ENCODE results near the gene GBP1. TPM values are rescaled to one million over a fixed set of nuclear protein-coding genes. Genes with fewer than 3 reads are reported as not detected.
"Not testable (repeated sequence)": the region's sequence is repeated elsewhere in the genome, so short reads cannot be mapped to it uniquely, and the experiment has no call there.

The GBP1 gene
- total and polyA plus RNA-seq, 2 donors (not counting 1 experiment from before 2014, with no cell fraction given): 45.6 to 74.2 TPM

- Histone ChIP-seq H3K4me3 (replicated peaks in 1 of 4; ENCODE audit: control extremely low read depth in 1 of 4, insufficient read depth in 1 of 4, low read depth in 3 of 4, low read length in 4 of 4) (no peak overlapping the region), H2AFZ (ENCODE audit: low read length) (no peak overlapping the region), H3K27me3 (ENCODE audit: control insufficient read depth, insufficient read depth, low read length) (no peaks in the 10 kb centered on the region), H3K27ac (ENCODE audit: insufficient read depth, low read length) (no peak overlapping the region), H3K36me3 (ENCODE audit: control insufficient read depth, insufficient read depth, low read length) (no peaks in the 10 kb centered on the region), H3K9me3 (ENCODE audit: control insufficient read depth, insufficient read depth, low read depth, low read length) (no peaks in the 10 kb centered on the region), H3K9ac (ENCODE audit: insufficient read depth, low read length) (no peak overlapping the region), H3K79me2 (ENCODE audit: control insufficient read depth, insufficient read depth, low read length) (no peaks in the 10 kb centered on the region), H3K4me2 (ENCODE audit: extremely low read depth, insufficient read depth, low read length) (no peak overlapping the region), H4K20me1 (ENCODE audit: control insufficient read depth, extremely low read depth, insufficient read depth, low read length) (no peaks in the 10 kb centered on the region), H3K4me1 (ENCODE audit: control insufficient read depth, extremely low read depth, insufficient read depth, low read length) (no peaks in the 10 kb centered on the region)
- TF ChIP-seq, protein P1, sequence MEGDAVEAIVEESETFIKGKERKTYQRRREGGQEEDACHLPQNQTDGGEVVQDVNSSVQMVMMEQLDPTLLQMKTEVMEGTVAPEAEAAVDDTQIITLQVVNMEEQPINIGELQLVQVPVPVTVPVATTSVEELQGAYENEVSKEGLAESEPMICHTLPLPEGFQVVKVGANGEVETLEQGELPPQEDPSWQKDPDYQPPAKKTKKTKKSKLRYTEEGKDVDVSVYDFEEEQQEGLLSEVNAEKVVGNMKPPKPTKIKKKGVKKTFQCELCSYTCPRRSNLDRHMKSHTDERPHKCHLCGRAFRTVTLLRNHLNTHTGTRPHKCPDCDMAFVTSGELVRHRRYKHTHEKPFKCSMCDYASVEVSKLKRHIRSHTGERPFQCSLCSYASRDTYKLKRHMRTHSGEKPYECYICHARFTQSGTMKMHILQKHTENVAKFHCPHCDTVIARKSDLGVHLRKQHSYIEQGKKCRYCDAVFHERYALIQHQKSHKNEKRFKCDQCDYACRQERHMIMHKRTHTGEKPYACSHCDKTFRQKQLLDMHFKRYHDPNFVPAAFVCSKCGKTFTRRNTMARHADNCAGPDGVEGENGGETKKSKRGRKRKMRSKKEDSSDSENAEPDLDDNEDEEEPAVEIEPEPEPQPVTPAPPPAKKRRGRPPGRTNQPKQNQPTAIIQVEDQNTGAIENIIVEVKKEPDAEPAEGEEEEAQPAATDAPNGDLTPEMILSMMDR (conservative IDR thresholded peaks at IDR 0.05 in 1 of 2, IDR thresholded peaks at IDR 0.05 in 1 of 2; ENCODE audit: low read depth in 1 of 2, low read length in 2 of 2): no peak
- TF ChIP-seq EZH2 (IDR thresholded peaks at IDR 0.05; ENCODE audit: low read length, missing control alignments): no peak
- DNase-seq (ENCODE audit: low read depth in 2 of 2): no peak
Measured at GRCh38 chr1:89035080-89035479, 29.9 kb downstream of the GBP1 start.

DNA sequence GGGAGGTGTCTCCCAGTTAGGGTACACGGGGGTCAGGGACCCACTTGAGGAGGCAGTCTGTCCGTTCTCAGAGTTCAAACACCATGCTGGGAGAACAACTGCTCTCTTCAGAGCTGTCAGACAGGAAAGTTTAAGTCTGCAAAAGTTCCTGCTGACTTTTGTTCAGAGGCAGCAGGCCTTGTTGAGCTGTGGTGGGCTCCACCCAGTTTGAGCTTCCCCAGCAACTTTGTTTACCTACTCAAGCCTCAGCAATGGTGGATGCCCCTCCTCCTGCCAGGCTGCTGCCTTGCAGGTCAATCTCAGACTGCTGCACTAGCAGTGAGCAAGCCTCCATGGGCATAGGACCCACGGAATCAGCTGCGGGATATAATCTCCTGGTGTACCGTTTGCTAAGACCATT lies 31.0 kb downstream of the GBP1 start:
- H3K9me3 ChIP-seq (ENCODE audit: control insufficient read depth, insufficient read depth, low read depth, low read length); H4K20me1 ChIP-seq (ENCODE audit: control insufficient read depth, extremely low read depth, insufficient read depth, low read length); H3K4me1 ChIP-seq (ENCODE audit: control insufficient read depth, extremely low read depth, insufficient read depth, low read length); H3K4me2 ChIP-seq (ENCODE audit: extremely low read depth, insufficient read depth, low read length); H3K79me2 ChIP-seq (ENCODE audit: control insufficient read depth, insufficient read depth, low read length); H3K4me3 ChIP-seq (replicated peaks in 1 of 4; ENCODE audit: control extremely low read depth in 1 of 4, insufficient read depth in 1 of 4, low read depth in 3 of 4, low read length in 4 of 4); H3K9ac ChIP-seq (ENCODE audit: insufficient read depth, low read length); H3K27ac ChIP-seq (ENCODE audit: insufficient read depth, low read length); H2AFZ ChIP-seq (ENCODE audit: low read length); H3K36me3 ChIP-seq (ENCODE audit: control insufficient read depth, insufficient read depth, low read length); H3K27me3 ChIP-seq (ENCODE audit: control insufficient read depth, insufficient read depth, low read length); DNase-seq (ENCODE audit: low read depth in 2 of 2): not testable (repeated sequence)

- H3K27me3 ChIP-seq (ENCODE audit: control insufficient read depth, insufficient read depth, low read length); H4K20me1 ChIP-seq (ENCODE audit: control insufficient read depth, extremely low read depth, insufficient read depth, low read length); H3K27ac ChIP-seq (ENCODE audit: insufficient read depth, low read length); H2AFZ ChIP-seq (ENCODE audit: low read length); H3K4me3 ChIP-seq (replicated peaks in 1 of 4; ENCODE audit: control extremely low read depth in 1 of 4, insufficient read depth in 1 of 4, low read depth in 3 of 4, low read length in 4 of 4); H3K9ac ChIP-seq (ENCODE audit: insufficient read depth, low read length); H3K4me1 ChIP-seq (ENCODE audit: control insufficient read depth, extremely low read depth, insufficient read depth, low read length); H3K9me3 ChIP-seq (ENCODE audit: control insufficient read depth, insufficient read depth, low read depth, low read length); H3K4me2 ChIP-seq (ENCODE audit: extremely low read depth, insufficient read depth, low read length); H3K79me2 ChIP-seq (ENCODE audit: control insufficient read depth, insufficient read depth, low read length); H3K36me3 ChIP-seq (ENCODE audit: control insufficient read depth, insufficient read depth, low read length): not testable (repeated sequence)
- DNase-seq (ENCODE audit: low read depth in 2 of 2): peak in 1 of 2 donors; percentile 65
Measured at GRCh38 chr1:89029051-89029450, 36.0 kb downstream of the GBP1 start.

DNA sequence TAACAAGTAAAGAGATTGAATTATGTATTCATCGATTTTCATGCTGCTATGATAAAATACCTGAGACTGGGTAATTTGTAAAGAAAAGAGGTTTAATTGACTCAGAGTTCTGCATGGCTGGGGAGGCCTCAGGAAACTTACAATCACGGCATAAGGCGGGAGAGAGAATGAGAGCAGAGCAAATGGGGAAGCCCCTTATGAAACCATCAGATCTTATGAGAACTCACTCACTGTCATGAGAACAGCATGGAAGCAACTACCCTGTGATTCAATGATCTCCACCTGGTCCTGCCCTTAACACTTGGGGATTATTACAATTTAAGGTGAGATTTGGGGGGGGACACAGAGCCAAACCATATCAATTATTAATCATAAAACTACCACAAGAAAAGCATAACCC lies 39.1 kb downstream of the GBP1 start:
- H3K27ac ChIP-seq (ENCODE audit: insufficient read depth, low read length): no peak overlapping the region
- peaks cover 13% of the 10 kb centered on the region for H3K79me2 ChIP-seq (ENCODE audit: control insufficient read depth, insufficient read depth, low read length)
- no peak overlapping the region for H3K4me3 ChIP-seq (replicated peaks in 1 of 4; ENCODE audit: control extremely low read depth in 1 of 4, insufficient read depth in 1 of 4, low read depth in 3 of 4, low read length in 4 of 4)
- DNase-seq (ENCODE audit: low read depth in 2 of 2): no peak
- H3K4me1 ChIP-seq (ENCODE audit: control insufficient read depth, extremely low read depth, insufficient read depth, low read length): peaks cover 4% of the 10 kb centered on the region
- TF ChIP-seq EZH2 (IDR thresholded peaks at IDR 0.05; ENCODE audit: low read length, missing control alignments): no peak
- TF ChIP-seq, protein P1 (conservative IDR thresholded peaks at IDR 0.05 in 1 of 2, IDR thresholded peaks at IDR 0.05 in 1 of 2; ENCODE audit: low read depth in 1 of 2, low read length in 2 of 2): no peak
- no peaks in the 10 kb centered on the region for H4K20me1 ChIP-seq (ENCODE audit: control insufficient read depth, extremely low read depth, insufficient read depth, low read length)
- no peak overlapping the region for H3K9ac ChIP-seq (ENCODE audit: insufficient read depth, low read length)
- no peak overlapping the region for H3K4me2 ChIP-seq (ENCODE audit: extremely low read depth, insufficient read depth, low read length)
- no peaks in the 10 kb centered on the region for H3K9me3 ChIP-seq (ENCODE audit: control insufficient read depth, insufficient read depth, low read depth, low read length)
- H3K36me3 ChIP-seq (ENCODE audit: control insufficient read depth, insufficient read depth, low read length): no peaks in the 10 kb centered on the region
- H3K27me3 ChIP-seq (ENCODE audit: control insufficient read depth, insufficient read depth, low read length): no peaks in the 10 kb centered on the region
- H2AFZ ChIP-seq (ENCODE audit: low read length): no peak overlapping the region
